ENCODE results near the gene KLHDC3. TPM values are rescaled to one million over a fixed set of nuclear protein-coding genes. Genes with fewer than 3 reads are reported as not detected.

KLHDC3 gene
- total and polyA plus RNA-seq, 2 of the 13 experiments (the other 11 are each of a cell fraction or from before 2014, with no cell fraction given), result 78.3 to 91.5 TPM

- TF ChIP-seq, protein P1, sequence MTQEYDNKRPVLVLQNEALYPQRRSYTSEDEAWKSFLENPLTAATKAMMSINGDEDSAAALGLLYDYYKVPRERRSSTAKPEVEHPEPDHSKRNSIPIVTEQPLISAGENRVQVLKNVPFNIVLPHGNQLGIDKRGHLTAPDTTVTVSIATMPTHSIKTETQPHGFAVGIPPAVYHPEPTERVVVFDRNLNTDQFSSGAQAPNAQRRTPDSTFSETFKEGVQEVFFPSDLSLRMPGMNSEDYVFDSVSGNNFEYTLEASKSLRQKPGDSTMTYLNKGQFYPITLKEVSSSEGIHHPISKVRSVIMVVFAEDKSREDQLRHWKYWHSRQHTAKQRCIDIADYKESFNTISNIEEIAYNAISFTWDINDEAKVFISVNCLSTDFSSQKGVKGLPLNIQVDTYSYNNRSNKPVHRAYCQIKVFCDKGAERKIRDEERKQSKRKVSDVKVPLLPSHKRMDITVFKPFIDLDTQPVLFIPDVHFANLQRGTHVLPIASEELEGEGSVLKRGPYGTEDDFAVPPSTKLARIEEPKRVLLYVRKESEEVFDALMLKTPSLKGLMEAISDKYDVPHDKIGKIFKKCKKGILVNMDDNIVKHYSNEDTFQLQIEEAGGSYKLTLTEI (CRISPR knock-in tag; conservative IDR thresholded peaks at IDR 0.05), result no peak
- no peak for TF ChIP-seq ZNF564 (CRISPR knock-in tag; IDR thresholded peaks at IDR 0.05)
- TF ChIP-seq, protein P2, sequence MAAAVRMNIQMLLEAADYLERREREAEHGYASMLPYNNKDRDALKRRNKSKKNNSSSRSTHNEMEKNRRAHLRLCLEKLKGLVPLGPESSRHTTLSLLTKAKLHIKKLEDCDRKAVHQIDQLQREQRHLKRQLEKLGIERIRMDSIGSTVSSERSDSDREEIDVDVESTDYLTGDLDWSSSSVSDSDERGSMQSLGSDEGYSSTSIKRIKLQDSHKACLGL (CRISPR knock-in tag; IDR thresholded peaks at IDR 0.05), result no peak; the same call in 1 of the 2 replicates
- TF ChIP-seq SMAD3 (CRISPR knock-in tag; IDR thresholded peaks at IDR 0.05), result peak; percentile 84; the same call in 1 of the 2 replicates
- TF ChIP-seq PAF1 (CRISPR knock-in tag; IDR thresholded peaks at IDR 0.05), result no peak
- 0 out of 2 replicates have a peak, but pooled peaks have one; percentile 52 for TF ChIP-seq RORA (CRISPR knock-in tag; IDR thresholded peaks at IDR 0.05)
- TF ChIP-seq MAFF (IDR thresholded peaks at IDR 0.05; ENCODE audit: low read depth, low read length), result no peak; the same call in 1 of the 2 replicates
- TF ChIP-seq HOXA7 (CRISPR knock-in tag; IDR thresholded peaks at IDR 0.05), result peak; percentile 26; the same call in 1 of the 2 replicates
- no peak for TF ChIP-seq ZNF83 (CRISPR knock-in tag; IDR thresholded peaks at IDR 0.05; ENCODE audit: borderline replicate concordance)
- peak; percentile 75; the same call in 1 of the 2 replicates for TF ChIP-seq ZNF331 (CRISPR knock-in tag; IDR thresholded peaks at IDR 0.05)
- TF ChIP-seq ZNF891 (CRISPR knock-in tag; IDR thresholded peaks at IDR 0.05), result no peak; the same call in 1 of the 2 replicates
- peak; percentile 90 for TF ChIP-seq GATAD1 (CRISPR knock-in tag; IDR thresholded peaks at IDR 0.05)
- 0 out of 2 replicates have a peak, but pooled peaks have one; percentile 46 for TF ChIP-seq THAP7 (CRISPR knock-in tag; IDR thresholded peaks at IDR 0.05)
- TF ChIP-seq ZNF615 (CRISPR knock-in tag; IDR thresholded peaks at IDR 0.05; ENCODE audit: borderline replicate concordance), result peak; percentile 62; the same call in 1 of the 2 replicates
- TF ChIP-seq, protein P3, sequence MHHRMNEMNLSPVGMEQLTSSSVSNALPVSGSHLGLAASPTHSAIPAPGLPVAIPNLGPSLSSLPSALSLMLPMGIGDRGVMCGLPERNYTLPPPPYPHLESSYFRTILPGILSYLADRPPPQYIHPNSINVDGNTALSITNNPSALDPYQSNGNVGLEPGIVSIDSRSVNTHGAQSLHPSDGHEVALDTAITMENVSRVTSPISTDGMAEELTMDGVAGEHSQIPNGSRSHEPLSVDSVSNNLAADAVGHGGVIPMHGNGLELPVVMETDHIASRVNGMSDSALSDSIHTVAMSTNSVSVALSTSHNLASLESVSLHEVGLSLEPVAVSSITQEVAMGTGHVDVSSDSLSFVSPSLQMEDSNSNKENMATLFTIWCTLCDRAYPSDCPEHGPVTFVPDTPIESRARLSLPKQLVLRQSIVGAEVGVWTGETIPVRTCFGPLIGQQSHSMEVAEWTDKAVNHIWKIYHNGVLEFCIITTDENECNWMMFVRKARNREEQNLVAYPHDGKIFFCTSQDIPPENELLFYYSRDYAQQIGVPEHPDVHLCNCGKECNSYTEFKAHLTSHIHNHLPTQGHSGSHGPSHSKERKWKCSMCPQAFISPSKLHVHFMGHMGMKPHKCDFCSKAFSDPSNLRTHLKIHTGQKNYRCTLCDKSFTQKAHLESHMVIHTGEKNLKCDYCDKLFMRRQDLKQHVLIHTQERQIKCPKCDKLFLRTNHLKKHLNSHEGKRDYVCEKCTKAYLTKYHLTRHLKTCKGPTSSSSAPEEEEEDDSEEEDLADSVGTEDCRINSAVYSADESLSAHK (CRISPR knock-in tag; IDR thresholded peaks at IDR 0.05; ENCODE audit: borderline replicate concordance), result no peak
- TF ChIP-seq ADNP (CRISPR knock-in tag; IDR thresholded peaks at IDR 0.05), result no peak
- no peak for TF ChIP-seq PLRG1 (conservative IDR thresholded peaks at IDR 0.05)
- TF ChIP-seq, protein P4, sequence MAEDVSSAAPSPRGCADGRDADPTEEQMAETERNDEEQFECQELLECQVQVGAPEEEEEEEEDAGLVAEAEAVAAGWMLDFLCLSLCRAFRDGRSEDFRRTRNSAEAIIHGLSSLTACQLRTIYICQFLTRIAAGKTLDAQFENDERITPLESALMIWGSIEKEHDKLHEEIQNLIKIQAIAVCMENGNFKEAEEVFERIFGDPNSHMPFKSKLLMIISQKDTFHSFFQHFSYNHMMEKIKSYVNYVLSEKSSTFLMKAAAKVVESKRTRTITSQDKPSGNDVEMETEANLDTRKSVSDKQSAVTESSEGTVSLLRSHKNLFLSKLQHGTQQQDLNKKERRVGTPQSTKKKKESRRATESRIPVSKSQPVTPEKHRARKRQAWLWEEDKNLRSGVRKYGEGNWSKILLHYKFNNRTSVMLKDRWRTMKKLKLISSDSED (CRISPR knock-in tag; IDR thresholded peaks at IDR 0.05), result no peak
- no peak for TF ChIP-seq SRSF4 (IDR thresholded peaks at IDR 0.05; ENCODE audit: low read depth, low read length, poor library complexity, severe bottlenecking)
- TF ChIP-seq JUND (CRISPR knock-in tag; IDR thresholded peaks at IDR 0.05), result no peak; the same call in 1 of the 2 replicates
- 0 out of 2 replicates have a peak, but pooled peaks have one; percentile 20 for TF ChIP-seq ZNF713 (CRISPR knock-in tag; IDR thresholded peaks at IDR 0.05)
- peak; percentile 23; the same call in 1 of the 2 replicates for TF ChIP-seq KLF12 (CRISPR knock-in tag; IDR thresholded peaks at IDR 0.05; ENCODE audit: borderline replicate concordance)
Observed at GRCh38 chr6:42978839-42979522, 35.1 kb upstream of the KLHDC3 start, which contains the start of gene PEX6 (continued).
